ENCODE data around the gene OSBPL10.

The OSBPL10 gene

DNA sequence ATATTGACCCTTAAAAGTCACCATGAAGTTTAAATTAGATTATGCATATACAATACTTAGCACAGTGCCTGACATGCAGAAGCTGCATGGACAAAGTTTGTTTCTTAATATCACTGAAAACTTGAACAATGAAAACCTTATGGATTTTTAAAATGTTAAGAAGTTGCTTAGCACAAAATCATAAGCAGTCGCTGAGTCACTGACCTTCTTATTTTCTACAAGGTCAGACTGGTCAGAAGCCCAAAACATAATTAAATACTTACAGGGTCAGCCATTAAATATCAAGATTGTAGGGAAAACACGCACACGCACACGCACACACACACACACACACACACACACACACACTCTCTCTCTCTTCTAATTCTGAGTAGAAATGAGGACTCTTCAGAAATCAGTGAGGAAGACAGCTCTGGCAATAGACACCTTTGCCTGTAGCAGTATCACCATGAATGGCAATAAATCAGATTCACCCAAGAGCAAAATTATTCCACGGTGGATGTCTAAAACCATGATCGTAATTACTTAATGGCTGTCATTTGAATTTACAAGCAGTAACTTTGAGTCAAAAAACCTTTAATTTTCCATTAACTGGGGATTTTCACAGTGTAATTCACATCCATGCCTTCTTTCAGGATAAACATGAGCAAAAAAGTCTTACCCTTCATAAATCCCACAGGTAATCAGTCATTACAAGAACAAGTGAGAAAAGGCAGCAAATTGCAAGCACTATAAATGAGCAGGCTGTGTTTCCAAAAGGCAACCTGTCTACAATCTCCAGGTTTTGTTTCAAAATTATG, 147.5 kb downstream of the OSBPL10 start:
- Histone ChIP-seq H3K27ac (ENCODE audit: low read length, poor library complexity, severe bottlenecking) (no peak overlapping the region), H2BK15ac (ENCODE audit: low read depth, poor library complexity, severe bottlenecking) (no peak overlapping the region), H3K4me2 (ENCODE audit: low read length, poor library complexity, severe bottlenecking) (no peak overlapping the region), H2AK5ac (ENCODE audit: low read length, severe bottlenecking) (no peak overlapping the region), H3K4me1 (ENCODE audit: control insufficient read depth, insufficient read depth, low read depth, low read length) (peaks cover 2% of the 10 kb centered on the region), H3K4ac (ENCODE audit: low read depth in 1 of 2, low read length in 2 of 2) (no peak overlapping the region), H4K91ac (ENCODE audit: low read length) (no peak overlapping the region), H4K8ac (ENCODE audit: low read length) (no peak overlapping the region), H2BK12ac (ENCODE audit: low read length in 2 of 2) (no peak overlapping the region), H2BK120ac (ENCODE audit: low read depth, low read length) (no peak overlapping the region), H3K36me3 (ENCODE audit: control insufficient read depth in 1 of 2, insufficient read depth in 2 of 2, low read depth in 1 of 2, low read length in 2 of 2) (no peaks in the 10 kb centered on the region), H3K4me3 (ENCODE audit: insufficient read depth in 1 of 2, low read depth in 1 of 2, low read length in 2 of 2) (no peak overlapping the region), H2BK5ac (ENCODE audit: low read depth, low read length, poor library complexity, severe bottlenecking) (no peak overlapping the region), H3K79me1 (replicated peaks; ENCODE audit: low read length, poor library complexity, severe bottlenecking) (peaks cover 20% of the 10 kb centered on the region), H2AFZ (ENCODE audit: low read depth, low read length) (no peak overlapping the region), H3K27me3 (ENCODE audit: control insufficient read depth in 1 of 2, insufficient read depth in 1 of 2, low read length in 2 of 2) (no peaks in the 10 kb centered on the region), H3K14ac (ENCODE audit: low read length in 2 of 2) (no peak overlapping the region), H3K9me3 (ENCODE audit: control insufficient read depth, low read length) (no peaks in the 10 kb centered on the region), H3K9ac (ENCODE audit: low read length) (no peak overlapping the region), H3K18ac (ENCODE audit: low read depth in 1 of 2, low read length in 2 of 2) (no peak overlapping the region), H3K23ac (ENCODE audit: low read length in 2 of 2) (no peak overlapping the region)
- no peak for DNase-seq
- WGBS = 64% methylated on average over 6 of the region's 6 CpGs

DNA sequence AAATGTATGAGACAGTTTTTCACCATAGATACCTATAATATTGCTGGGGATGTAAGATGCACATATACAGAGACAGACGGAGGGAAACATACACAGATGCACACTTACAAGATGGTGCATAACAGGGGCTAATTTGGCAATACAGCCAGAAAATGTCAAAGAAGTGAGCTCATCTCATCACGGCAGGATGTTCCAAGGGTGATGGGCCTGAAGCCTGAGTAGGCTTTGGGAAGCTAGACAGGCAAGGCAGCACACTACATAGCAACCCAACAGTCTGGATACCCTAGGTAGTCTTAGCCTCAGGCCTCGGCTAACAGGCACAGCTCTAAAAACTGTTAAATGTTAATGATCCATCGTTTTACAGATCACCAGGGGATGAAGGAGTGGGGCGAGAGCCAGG, 148.5 kb downstream of the OSBPL10 start:
- H2AFZ ChIP-seq (ENCODE audit: low read depth, low read length) = no peak overlapping the region
- H3K9me3 ChIP-seq (ENCODE audit: control insufficient read depth, low read length) = no peaks in the 10 kb centered on the region
- H2BK12ac ChIP-seq (ENCODE audit: low read length in 2 of 2) = peak overlapping the region in 1 of 2 experiments; percentile 88
- WGBS = 82% methylated on average over 5 of the region's 5 CpGs
- H3K79me1 ChIP-seq (replicated peaks; ENCODE audit: low read length, poor library complexity, severe bottlenecking) = peaks cover 19% of the 10 kb centered on the region
- H3K27ac ChIP-seq (ENCODE audit: low read length, poor library complexity, severe bottlenecking) = no peak overlapping the region
- H2BK15ac ChIP-seq (ENCODE audit: low read depth, poor library complexity, severe bottlenecking) = peak overlapping the region; percentile 28
- H3K36me3 ChIP-seq (ENCODE audit: control insufficient read depth in 1 of 2, insufficient read depth in 2 of 2, low read depth in 1 of 2, low read length in 2 of 2) = no peaks in the 10 kb centered on the region
- H3K27me3 ChIP-seq (ENCODE audit: control insufficient read depth in 1 of 2, insufficient read depth in 1 of 2, low read length in 2 of 2) = no peaks in the 10 kb centered on the region
- no peak overlapping the region for H2BK120ac ChIP-seq (ENCODE audit: low read depth, low read length)
- H3K14ac ChIP-seq (ENCODE audit: low read length in 2 of 2) = peak overlapping the region in 1 of 2 experiments; percentile 36
- no peak overlapping the region for H3K4me3 ChIP-seq (ENCODE audit: insufficient read depth in 1 of 2, low read depth in 1 of 2, low read length in 2 of 2)
- H3K23ac ChIP-seq (ENCODE audit: low read length in 2 of 2) = no peak overlapping the region
- H3K4me2 ChIP-seq (ENCODE audit: low read length, poor library complexity, severe bottlenecking) = no peak overlapping the region
- no peak overlapping the region for H3K9ac ChIP-seq (ENCODE audit: low read length)
- H4K8ac ChIP-seq (ENCODE audit: low read length) = no peak overlapping the region
- H2BK5ac ChIP-seq (ENCODE audit: low read depth, low read length, poor library complexity, severe bottlenecking) = no peak overlapping the region
- H3K4me1 ChIP-seq (ENCODE audit: control insufficient read depth, insufficient read depth, low read depth, low read length) = peaks cover 2% of the 10 kb centered on the region
- no peak overlapping the region for H2AK5ac ChIP-seq (ENCODE audit: low read length, severe bottlenecking)
- H4K91ac ChIP-seq (ENCODE audit: low read length) = peak overlapping the region; percentile 48
- H3K18ac ChIP-seq (ENCODE audit: low read depth in 1 of 2, low read length in 2 of 2) = peak overlapping the region in 1 of 2 experiments; percentile 28
- no peak for DNase-seq
- no peak overlapping the region for H3K4ac ChIP-seq (ENCODE audit: low read depth in 1 of 2, low read length in 2 of 2)

DNA sequence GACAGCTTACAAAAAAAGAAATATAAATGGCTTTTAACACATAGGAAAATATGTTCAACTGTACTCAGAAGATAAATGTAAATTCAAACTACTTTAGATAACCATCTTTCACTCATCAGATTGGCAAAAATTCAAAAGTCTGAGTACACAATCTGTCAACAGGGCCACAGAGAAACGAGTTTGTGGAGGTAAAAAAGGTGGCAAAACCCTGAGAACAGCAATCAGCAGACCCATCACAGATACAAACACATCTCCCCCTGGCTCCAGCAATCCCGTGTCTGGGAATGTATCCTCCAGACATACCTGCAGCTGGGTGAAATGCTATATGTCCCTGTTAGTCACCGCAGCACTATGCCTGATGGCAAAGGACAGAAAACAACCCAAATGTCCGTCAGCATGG, 149.5 kb downstream of the OSBPL10 start:
- Histone ChIP-seq H3K27ac (ENCODE audit: low read length, poor library complexity, severe bottlenecking) (no peak overlapping the region), H2BK120ac (ENCODE audit: low read depth, low read length) (no peak overlapping the region), H3K9ac (ENCODE audit: low read length) (no peak overlapping the region), H2BK15ac (ENCODE audit: low read depth, poor library complexity, severe bottlenecking) (no peak overlapping the region), H3K4me2 (ENCODE audit: low read length, poor library complexity, severe bottlenecking) (no peak overlapping the region), H3K18ac (ENCODE audit: low read depth in 1 of 2, low read length in 2 of 2) (no peak overlapping the region), H3K36me3 (ENCODE audit: control insufficient read depth in 1 of 2, insufficient read depth in 2 of 2, low read depth in 1 of 2, low read length in 2 of 2) (no peaks in the 10 kb centered on the region), H2BK5ac (ENCODE audit: low read depth, low read length, poor library complexity, severe bottlenecking) (no peak overlapping the region), H3K14ac (ENCODE audit: low read length in 2 of 2) (no peak overlapping the region), H3K79me1 (replicated peaks; ENCODE audit: low read length, poor library complexity, severe bottlenecking) (peaks cover 18% of the 10 kb centered on the region), H2BK12ac (ENCODE audit: low read length in 2 of 2) (no peak overlapping the region), H4K91ac (ENCODE audit: low read length) (no peak overlapping the region), H4K8ac (ENCODE audit: low read length) (no peak overlapping the region), H2AK5ac (ENCODE audit: low read length, severe bottlenecking) (no peak overlapping the region), H2AFZ (ENCODE audit: low read depth, low read length) (no peak overlapping the region), H3K23ac (ENCODE audit: low read length in 2 of 2) (no peak overlapping the region), H3K4ac (ENCODE audit: low read depth in 1 of 2, low read length in 2 of 2) (peak overlapping the region in 1 of 2 experiments; percentile 61), H3K27me3 (ENCODE audit: control insufficient read depth in 1 of 2, insufficient read depth in 1 of 2, low read length in 2 of 2) (no peaks in the 10 kb centered on the region), H3K4me3 (ENCODE audit: insufficient read depth in 1 of 2, low read depth in 1 of 2, low read length in 2 of 2) (no peak overlapping the region), H3K9me3 (ENCODE audit: control insufficient read depth, low read length) (no peaks in the 10 kb centered on the region), H3K4me1 (ENCODE audit: control insufficient read depth, insufficient read depth, low read depth, low read length) (peaks cover 2% of the 10 kb centered on the region)
- WGBS = 77% methylated on average over 4 of the region's 4 CpGs
- DNase-seq = no peak

DNA sequence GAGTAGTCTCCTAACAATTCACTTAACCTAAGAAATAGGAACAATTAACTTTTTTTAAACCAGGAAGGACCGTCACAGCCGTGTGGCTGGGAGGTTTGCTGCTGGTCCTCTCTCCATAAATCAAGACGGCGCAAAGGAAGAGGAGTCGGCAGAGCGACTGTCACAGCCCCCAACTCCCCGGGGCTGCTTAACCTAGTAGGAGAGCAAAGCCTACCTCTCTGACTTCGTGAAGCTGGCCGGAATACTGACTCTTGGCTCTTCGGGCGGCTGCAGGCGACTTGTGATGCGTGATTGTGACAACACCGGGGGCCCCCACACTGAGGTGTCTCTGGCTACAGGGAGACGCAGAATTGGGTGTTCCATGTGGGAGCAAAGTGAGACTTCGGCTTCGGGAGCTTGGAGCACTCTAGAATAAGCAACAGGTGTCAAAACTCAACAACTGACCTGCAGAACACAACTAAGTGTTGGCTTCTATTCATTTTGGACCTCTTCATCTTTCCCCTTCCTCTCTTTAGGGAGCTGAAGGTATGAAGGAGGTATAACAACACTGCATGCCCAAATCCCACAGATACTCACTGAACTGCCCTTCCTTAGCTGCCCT, 151.1 kb downstream of the OSBPL10 start:
- Histone ChIP-seq H3K4me2 (ENCODE audit: low read length, poor library complexity, severe bottlenecking) (no peak overlapping the region), H3K79me1 (replicated peaks; ENCODE audit: low read length, poor library complexity, severe bottlenecking) (peaks cover 14% of the 10 kb centered on the region), H2AFZ (ENCODE audit: low read depth, low read length) (no peak overlapping the region), H3K4me1 (ENCODE audit: control insufficient read depth, insufficient read depth, low read depth, low read length) (peaks cover 2% of the 10 kb centered on the region), H3K36me3 (ENCODE audit: control insufficient read depth in 1 of 2, insufficient read depth in 2 of 2, low read depth in 1 of 2, low read length in 2 of 2) (no peaks in the 10 kb centered on the region), H2BK12ac (ENCODE audit: low read length in 2 of 2) (no peak overlapping the region), H3K18ac (ENCODE audit: low read depth in 1 of 2, low read length in 2 of 2) (no peak overlapping the region), H3K4me3 (ENCODE audit: insufficient read depth in 1 of 2, low read depth in 1 of 2, low read length in 2 of 2) (no peak overlapping the region), H3K9me3 (ENCODE audit: control insufficient read depth, low read length) (no peaks in the 10 kb centered on the region), H3K14ac (ENCODE audit: low read length in 2 of 2) (no peak overlapping the region), H4K91ac (ENCODE audit: low read length) (no peak overlapping the region), H2BK5ac (ENCODE audit: low read depth, low read length, poor library complexity, severe bottlenecking) (no peak overlapping the region), H3K27me3 (ENCODE audit: control insufficient read depth in 1 of 2, insufficient read depth in 1 of 2, low read length in 2 of 2) (no peaks in the 10 kb centered on the region), H3K9ac (ENCODE audit: low read length) (no peak overlapping the region), H2BK120ac (ENCODE audit: low read depth, low read length) (no peak overlapping the region), H3K4ac (ENCODE audit: low read depth in 1 of 2, low read length in 2 of 2) (no peak overlapping the region), H2BK15ac (ENCODE audit: low read depth, poor library complexity, severe bottlenecking) (no peak overlapping the region), H3K23ac (ENCODE audit: low read length in 2 of 2) (no peak overlapping the region), H2AK5ac (ENCODE audit: low read length, severe bottlenecking) (no peak overlapping the region), H4K8ac (ENCODE audit: low read length) (no peak overlapping the region), H3K27ac (ENCODE audit: low read length, poor library complexity, severe bottlenecking) (no peak overlapping the region)
- no peak for DNase-seq
- WGBS = 82% methylated on average over 16 of the region's 17 CpGs
